IPS-20b (cell line): ENCODE data around the gene DCHS1.
A peak's percentile ranks its signal among the peaks of the same experiment; 100 is the strongest.

Experiments used
- H3K27ac ChIP-seq: one replicate; pipeline ENCODE4 v1.5.1; 2013; ENCODE audit warnings: low read length
- H3K27me3 ChIP-seq: 2 replicates; pipeline ENCODE4 v1.6.1; 2013; ENCODE audit warnings: mild to moderate bottlenecking, low read length, inconsistent platforms; ENCODE audit not compliant: insufficient read depth
- H3K36me3 ChIP-seq: 2 replicates; pipeline ENCODE4 v1.6.1; 2013; ENCODE audit warnings: low read depth, mild to moderate bottlenecking, inconsistent platforms, low read length, moderate library complexity; ENCODE audit not compliant: insufficient read depth
- H3K4me1 ChIP-seq: 2 replicates; pipeline ENCODE4 v1.6.1; 2013; ENCODE audit warnings: mild to moderate bottlenecking, control low read depth, inconsistent platforms, low read length, moderate library complexity; ENCODE audit not compliant: insufficient read depth
- H3K4me3 ChIP-seq: 2 replicates; pipeline ENCODE4 v1.5.1; 2013; ENCODE audit warnings: mild to moderate bottlenecking, low read length, inconsistent platforms
- H3K9ac ChIP-seq: 2 replicates; pipeline ENCODE4 v1.6.1; 2013; ENCODE audit warnings: low read depth, mild to moderate bottlenecking, inconsistent platforms, low read length, moderate library complexity
- H3K9me3 ChIP-seq: 2 replicates; pipeline ENCODE4 v1.6.1; 2013; ENCODE audit warnings: mild to moderate bottlenecking, low read depth, low read length, inconsistent platforms; ENCODE audit not compliant: insufficient read depth

The DCHS1 gene

DNA sequence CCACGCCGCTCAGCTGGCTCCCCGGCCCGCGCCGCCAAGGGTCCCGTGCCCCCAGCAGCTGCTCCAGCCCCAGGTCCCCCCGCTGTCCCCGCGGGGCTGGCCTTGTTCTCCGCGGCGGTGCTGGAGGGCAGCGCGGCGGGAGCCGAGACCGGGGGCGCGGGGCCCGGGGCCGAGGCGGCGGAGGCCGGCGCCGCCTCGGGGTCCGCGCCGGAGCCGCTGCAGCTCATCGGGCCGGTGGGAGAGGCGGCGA lies 43.7 kb downstream of the DCHS1 start:
- Histone ChIP-seq H3K27ac (no peak overlapping the region), H3K9me3 (no peaks in the 10 kb centered on the region), H3K4me1 (peaks cover 13% of the 10 kb centered on the region), H3K9ac (peak overlapping the region; percentile 99), H3K36me3 (peaks cover 62% of the 10 kb centered on the region), H3K4me3 (peak overlapping the region; percentile 98; the same call in 1 of the 2 replicates), H3K27me3 (no peaks in the 10 kb centered on the region)

DNA sequence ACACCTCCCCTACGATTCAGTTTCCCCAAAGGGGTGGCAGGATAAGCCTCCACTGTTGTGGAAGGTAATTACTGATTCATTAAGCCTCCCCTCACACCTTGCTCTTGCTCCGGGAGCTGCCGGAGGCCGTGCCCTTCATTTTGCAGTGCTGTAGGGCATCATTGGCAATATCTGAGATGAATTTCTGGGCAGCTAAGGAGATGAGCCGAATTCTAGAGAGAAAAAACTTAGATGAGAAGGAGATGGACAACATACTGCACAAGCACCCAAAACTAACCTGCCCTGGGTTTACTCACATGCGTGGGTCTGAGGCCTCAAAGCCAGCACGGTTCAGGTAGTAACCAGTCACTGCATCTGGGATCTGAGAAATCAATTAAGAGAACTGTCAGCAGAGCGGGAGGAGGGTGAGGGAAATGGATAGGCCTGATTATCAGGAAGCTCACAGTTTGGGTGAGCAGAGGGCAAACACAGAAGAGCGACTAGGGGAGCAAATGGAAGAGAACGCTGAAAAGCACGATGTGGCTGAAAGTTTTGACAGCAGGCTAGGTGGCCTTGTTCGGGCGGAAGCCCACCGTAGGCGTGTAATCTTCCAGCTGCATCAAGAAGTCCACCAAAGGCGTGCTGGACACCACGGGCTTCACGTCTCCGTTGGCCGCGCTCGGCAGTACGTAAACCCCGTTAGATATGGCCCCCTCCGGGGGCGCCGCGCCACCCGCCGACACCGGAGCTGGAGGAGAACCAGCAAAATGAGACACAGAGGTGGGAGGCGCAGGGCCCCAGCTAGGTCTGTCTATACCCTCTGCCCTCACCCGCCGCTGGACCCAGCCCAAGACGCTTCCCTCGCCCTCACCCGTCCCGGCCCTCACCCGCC lies 44.3 kb downstream of the DCHS1 start:
- Histone ChIP-seq H3K27ac (peak overlapping the region; percentile 7), H3K36me3 (peaks cover 63% of the 10 kb centered on the region), H3K4me1 (peaks cover 18% of the 10 kb centered on the region)

DNA sequence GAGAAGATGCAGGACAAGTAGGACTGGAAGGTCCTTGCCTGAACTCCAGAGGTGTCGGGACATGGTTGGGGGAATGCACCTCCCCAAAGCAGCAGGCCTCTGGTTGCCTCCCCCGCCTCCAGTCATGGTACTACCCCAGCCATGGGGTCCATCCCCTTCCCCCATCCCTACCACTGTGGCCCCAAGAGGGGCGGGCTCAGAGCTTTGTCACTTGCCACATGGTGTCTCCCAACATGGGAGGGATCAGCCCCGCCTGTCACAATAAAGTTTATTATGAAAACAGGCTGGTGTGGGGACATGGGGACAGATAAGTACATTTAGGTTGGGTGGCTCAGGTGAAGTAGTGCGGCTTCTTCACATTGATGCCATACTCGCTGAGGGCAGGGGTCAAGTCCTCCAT lies 45.0 kb downstream of the DCHS1 start:
- H3K9me3 ChIP-seq = no peaks in the 10 kb centered on the region
- peaks cover 61% of the 10 kb centered on the region for H3K36me3 ChIP-seq
- H3K4me3 ChIP-seq = peak overlapping the region; percentile 98; the same call in 1 of the 2 replicates
- H3K9ac ChIP-seq = no peak overlapping the region
- no peak overlapping the region for H3K27ac ChIP-seq
- H3K4me1 ChIP-seq = peaks cover 19% of the 10 kb centered on the region
- H3K27me3 ChIP-seq = no peaks in the 10 kb centered on the region

More for the DNA sequence above, 44.3 kb downstream of the DCHS1 start:
- Histone ChIP-seq H3K9ac (peak overlapping the region; percentile 88), H3K27me3 (no peaks in the 10 kb centered on the region), H3K9me3 (no peaks in the 10 kb centered on the region), H3K4me3 (peak overlapping the region; percentile 98)

DNA sequence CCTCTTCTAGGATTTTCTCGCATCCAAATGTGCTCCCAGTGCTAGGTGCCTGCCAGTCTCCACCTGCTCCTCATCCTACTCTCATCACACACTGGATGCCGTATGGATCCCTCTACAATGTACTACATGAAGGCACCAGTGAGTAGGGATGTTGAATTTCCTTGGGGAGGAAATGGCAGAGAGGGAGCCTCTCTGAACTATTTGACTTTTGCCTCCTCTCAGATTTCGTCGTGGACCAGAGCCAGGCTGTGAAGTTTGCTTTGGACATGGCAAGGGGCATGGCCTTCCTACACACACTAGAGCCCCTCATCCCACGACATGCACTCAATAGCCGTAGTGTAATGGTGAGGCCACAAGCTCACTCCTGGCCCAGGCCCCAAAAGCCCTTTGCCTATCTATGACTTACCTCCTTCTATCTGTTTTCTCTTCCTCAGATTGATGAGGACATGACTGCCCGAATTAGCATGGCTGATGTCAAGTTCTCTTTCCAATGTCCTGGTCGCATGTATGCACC lies 46.0 kb downstream of the DCHS1 start:
- Histone ChIP-seq H3K27ac (no peak overlapping the region), H3K36me3 (peaks cover 56% of the 10 kb centered on the region), H3K27me3 (no peaks in the 10 kb centered on the region), H3K9me3 (no peaks in the 10 kb centered on the region), H3K4me1 (peaks cover 22% of the 10 kb centered on the region), H3K4me3 (no peak overlapping the region), H3K9ac (no peak overlapping the region)

DNA sequence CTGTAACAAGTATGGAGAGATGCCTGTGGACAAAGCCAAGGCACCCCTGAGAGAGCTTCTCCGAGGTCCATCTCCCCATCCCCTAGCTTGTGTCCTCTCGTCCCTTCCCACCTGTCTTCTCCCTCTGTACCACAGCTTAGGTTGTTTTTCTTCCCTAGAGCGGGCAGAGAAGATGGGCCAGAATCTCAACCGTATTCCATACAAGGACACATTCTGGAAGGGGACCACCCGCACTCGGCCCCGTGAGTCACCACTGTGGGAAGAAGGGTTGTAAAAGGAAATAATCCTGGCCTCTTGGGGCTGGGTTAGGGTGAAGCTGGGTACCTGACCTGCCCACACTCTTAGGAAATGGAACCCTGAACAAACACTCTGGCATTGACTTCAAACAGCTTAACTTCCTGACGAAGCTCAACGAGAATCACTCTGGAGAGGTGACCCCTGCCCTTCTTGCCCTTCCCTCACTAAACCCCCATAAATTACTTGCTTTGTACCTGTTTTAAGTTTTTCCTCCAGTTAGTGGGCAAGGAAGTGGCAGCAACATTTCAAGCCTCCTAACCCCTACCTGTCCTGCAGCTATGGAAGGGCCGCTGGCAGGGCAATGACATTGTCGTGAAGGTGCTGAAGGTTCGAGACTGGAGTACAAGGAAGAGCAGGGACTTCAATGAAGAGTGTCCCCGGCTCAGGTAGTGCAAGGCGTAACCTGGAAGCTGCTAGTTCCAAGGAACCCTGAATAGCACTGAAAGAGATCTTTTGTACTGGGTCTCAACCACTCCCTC lies 46.7 kb downstream of the DCHS1 start:
- Histone ChIP-seq H3K4me1 (peaks cover 22% of the 10 kb centered on the region), H3K27ac (no peak overlapping the region), H3K9me3 (no peaks in the 10 kb centered on the region), H3K27me3 (no peaks in the 10 kb centered on the region), H3K36me3 (peaks cover 51% of the 10 kb centered on the region), H3K9ac (no peak overlapping the region), H3K4me3 (no peak overlapping the region)

DNA sequence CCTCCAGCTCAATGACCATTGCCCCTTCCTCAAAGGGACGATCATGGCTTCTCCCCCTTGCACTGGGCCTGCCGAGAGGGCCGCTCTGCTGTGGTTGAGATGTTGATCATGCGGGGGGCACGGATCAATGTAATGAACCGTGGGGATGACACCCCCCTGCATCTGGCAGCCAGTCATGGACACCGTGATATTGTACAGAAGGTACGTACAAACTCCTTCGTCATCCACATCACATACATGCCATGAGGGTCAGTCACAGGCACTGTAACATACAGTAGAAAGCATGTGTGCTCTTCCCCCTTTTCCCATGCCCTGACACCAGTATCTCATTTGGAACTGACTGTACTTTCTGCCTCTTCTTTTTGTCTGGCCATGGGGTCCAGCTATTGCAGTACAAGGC lies 47.6 kb downstream of the DCHS1 start:
- Histone ChIP-seq H3K4me1 (peaks cover 19% of the 10 kb centered on the region), H3K27ac (peak overlapping the region; percentile 95), H3K9me3 (no peaks in the 10 kb centered on the region), H3K9ac (no peak overlapping the region), H3K36me3 (peaks cover 51% of the 10 kb centered on the region), H3K27me3 (no peaks in the 10 kb centered on the region), H3K4me3 (no peak overlapping the region)

DNA sequence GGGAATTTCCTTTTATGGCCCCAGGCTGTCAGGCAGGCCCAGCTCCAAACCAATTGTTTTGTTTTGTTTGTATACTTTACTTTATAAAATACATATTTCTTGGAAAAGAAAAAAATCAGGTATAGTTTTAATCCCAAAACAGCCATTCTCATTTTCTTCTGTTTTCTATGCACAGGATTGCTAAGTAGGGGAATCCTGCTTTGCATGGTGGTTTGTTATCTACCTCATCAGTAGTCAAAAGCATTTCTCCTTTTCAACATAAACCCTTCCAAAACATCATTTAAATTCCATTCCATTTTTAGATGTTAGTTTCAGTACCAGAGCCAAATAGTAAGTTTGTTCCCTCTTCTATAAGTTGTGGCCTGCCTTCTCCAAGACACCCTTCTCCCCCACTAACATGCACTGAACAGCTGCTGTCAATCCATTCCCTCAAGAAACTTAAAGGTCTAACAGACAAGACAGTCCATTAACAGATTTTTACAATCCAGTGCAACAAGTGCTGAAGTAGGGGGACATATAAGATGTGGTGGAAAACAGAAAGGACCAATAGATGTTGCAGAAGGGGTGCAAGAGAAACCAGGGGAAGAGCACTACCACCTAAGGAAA lies 48.3 kb downstream of the DCHS1 start:
- Histone ChIP-seq H3K27me3 (no peaks in the 10 kb centered on the region), H3K4me1 (peaks cover 21% of the 10 kb centered on the region), H3K27ac (peak overlapping the region; percentile 95), H3K4me3 (peak overlapping the region; percentile 31; the same call in 1 of the 2 replicates), H3K36me3 (peaks cover 51% of the 10 kb centered on the region), H3K9me3 (no peaks in the 10 kb centered on the region), H3K9ac (peak overlapping the region; percentile 70; the same call in 1 of the 2 replicates)

DNA sequence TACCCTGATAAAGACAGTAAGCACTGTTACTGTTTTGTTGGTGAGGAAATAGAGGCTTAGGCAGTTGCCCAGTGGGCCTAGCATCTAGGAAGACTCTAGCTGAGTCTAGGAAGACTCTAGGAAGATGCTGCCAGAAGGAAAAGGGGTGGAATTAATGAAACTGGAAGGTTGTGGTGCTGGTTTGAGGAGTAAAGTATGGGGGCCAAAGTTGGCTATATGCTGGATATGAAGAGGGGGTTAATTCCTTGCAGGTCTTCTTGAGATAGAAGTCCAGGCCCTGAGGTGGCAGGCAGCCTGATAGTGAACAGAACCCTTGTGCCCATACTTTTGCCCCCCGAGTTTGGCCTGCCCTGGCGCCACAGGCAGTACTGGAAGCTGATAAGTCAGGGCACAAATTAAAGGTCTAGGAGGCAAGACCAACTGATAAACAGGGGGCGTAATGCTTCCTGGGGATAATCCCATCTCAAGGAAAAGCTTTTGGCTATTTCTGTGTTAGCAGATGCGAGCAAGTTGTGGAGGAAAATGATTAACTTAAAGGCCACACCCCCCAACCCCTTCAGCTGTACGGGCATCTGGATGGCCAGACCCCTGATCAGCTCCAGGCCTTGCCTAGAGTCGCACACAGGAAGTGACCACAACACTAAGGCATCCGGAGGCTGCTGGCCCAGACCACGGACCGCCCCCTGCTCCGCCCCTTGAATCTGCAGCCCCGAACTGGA lies 49.0 kb downstream of the DCHS1 start:
- Histone ChIP-seq H3K9ac (peak overlapping the region; percentile 75; the same call in 1 of the 2 replicates), H3K27me3 (no peaks in the 10 kb centered on the region), H3K36me3 (peaks cover 54% of the 10 kb centered on the region), H3K27ac (peak overlapping the region; percentile 80), H3K4me3 (peak overlapping the region; percentile 18; the same call in 1 of the 2 replicates), H3K4me1 (peaks cover 21% of the 10 kb centered on the region), H3K9me3 (no peaks in the 10 kb centered on the region)

DNA sequence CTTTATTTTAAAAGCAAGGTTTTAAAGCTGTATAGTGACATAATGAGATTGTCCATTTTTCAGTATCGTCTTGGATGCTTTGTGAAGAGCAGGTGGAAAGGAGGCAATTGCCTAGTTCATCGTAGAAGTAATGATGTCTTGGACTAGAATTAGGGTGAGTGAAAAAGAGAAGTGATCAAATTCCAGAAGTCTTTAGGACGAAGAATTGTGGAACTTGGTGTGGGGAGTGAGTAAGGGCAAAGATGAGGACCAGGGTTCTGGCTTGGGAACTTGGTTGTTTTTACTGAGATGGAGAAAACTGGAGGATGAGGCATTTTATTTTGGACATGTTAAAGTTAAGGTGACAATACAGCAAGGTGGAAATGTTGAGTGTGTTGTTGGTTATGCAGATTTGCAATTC lies 50.8 kb downstream of the DCHS1 start:
- Histone ChIP-seq H3K36me3 (peaks cover 56% of the 10 kb centered on the region), H3K9ac (peak overlapping the region; percentile 90; the same call in 1 of the 2 replicates), H3K27ac (no peak overlapping the region), H3K27me3 (no peaks in the 10 kb centered on the region), H3K4me1 (peaks cover 21% of the 10 kb centered on the region), H3K9me3 (no peaks in the 10 kb centered on the region), H3K4me3 (peak overlapping the region; percentile 84)

DNA sequence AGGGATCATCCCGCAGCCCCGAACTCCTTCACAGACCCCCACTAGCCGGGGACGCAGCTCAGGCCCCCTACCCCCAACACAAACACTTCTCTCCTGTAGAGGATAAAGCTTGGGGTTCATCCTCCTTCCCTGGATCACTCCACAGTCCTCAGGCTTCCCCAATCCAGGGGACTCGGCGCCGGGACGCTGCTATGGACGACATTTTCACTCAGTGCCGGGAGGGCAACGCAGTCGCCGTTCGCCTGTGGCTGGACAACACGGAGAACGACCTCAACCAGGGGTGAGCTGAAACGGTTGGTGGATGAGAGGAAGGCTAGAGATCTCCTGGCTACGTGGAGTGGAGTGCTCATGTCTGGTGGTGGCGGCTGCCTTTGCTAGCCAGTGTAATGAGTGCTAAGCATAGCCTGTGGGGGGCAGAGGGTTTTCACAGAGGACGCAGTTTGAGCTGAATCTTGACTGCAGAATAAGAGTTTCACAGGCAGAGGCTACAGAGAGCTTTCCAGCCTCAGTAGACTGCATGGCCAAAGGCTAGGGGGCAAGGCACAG lies 51.5 kb downstream of the DCHS1 start:
- Histone ChIP-seq H3K4me1 (peaks cover 21% of the 10 kb centered on the region), H3K9ac (peak overlapping the region; percentile 90), H3K9me3 (no peaks in the 10 kb centered on the region), H3K27ac (peak overlapping the region; percentile 63), H3K36me3 (peaks cover 56% of the 10 kb centered on the region), H3K27me3 (no peaks in the 10 kb centered on the region), H3K4me3 (peak overlapping the region; percentile 84)
